Measurements from ENCODE around the gene CCL28. TPM values are rescaled to one million over a fixed set of nuclear protein-coding genes. Genes with fewer than 3 reads are reported as not detected.

Gene CCL28
- total and polyA plus RNA-seq, 9 of the 15 experiments (the other 6 are each of a cell fraction or from before 2014, with no cell fraction given): not detected

GRCh38 chr5:43335681-43336080 is 76.5 kb downstream of the CCL28 start (continued):
- TF ChIP-seq, protein P1, sequence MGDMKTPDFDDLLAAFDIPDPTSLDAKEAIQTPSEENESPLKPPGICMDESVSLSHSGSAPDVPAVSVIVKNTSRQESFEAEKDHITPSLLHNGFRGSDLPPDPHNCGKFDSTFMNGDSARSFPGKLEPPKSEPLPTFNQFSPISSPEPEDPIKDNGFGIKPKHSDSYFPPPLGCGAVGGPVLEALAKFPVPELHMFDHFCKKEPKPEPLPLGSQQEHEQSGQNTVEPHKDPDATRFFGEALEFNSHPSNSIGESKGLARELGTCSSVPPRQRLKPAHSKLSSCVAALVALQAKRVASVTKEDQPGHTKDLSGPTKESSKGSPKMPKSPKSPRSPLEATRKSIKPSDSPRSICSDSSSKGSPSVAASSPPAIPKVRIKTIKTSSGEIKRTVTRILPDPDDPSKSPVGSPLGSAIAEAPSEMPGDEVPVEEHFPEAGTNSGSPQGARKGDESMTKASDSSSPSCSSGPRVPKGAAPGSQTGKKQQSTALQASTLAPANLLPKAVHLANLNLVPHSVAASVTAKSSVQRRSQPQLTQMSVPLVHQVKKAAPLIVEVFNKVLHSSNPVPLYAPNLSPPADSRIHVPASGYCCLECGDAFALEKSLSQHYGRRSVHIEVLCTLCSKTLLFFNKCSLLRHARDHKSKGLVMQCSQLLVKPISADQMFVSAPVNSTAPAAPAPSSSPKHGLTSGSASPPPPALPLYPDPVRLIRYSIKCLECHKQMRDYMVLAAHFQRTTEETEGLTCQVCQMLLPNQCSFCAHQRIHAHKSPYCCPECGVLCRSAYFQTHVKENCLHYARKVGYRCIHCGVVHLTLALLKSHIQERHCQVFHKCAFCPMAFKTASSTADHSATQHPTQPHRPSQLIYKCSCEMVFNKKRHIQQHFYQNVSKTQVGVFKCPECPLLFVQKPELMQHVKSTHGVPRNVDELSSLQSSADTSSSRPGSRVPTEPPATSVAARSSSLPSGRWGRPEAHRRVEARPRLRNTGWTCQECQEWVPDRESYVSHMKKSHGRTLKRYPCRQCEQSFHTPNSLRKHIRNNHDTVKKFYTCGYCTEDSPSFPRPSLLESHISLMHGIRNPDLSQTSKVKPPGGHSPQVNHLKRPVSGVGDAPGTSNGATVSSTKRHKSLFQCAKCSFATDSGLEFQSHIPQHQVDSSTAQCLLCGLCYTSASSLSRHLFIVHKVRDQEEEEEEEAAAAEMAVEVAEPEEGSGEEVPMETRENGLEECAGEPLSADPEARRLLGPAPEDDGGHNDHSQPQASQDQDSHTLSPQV (IDR thresholded peaks at IDR 0.05): no peak
- TF ChIP-seq TCF7 (IDR thresholded peaks at IDR 0.05; ENCODE audit: borderline replicate concordance) (no peak), KDM1A (IDR thresholded peaks at IDR 0.05) (no peak), MTA3 (IDR thresholded peaks at IDR 0.05; ENCODE audit: borderline replicate concordance) (no peak), ZNF77 (CRISPR knock-in tag; IDR thresholded peaks at IDR 0.05) (no peak), SPI1 (IDR thresholded peaks at IDR 0.05; ENCODE audit: borderline replicate concordance, low read depth, low read length) (no peak)
- TF ChIP-seq, protein P2, sequence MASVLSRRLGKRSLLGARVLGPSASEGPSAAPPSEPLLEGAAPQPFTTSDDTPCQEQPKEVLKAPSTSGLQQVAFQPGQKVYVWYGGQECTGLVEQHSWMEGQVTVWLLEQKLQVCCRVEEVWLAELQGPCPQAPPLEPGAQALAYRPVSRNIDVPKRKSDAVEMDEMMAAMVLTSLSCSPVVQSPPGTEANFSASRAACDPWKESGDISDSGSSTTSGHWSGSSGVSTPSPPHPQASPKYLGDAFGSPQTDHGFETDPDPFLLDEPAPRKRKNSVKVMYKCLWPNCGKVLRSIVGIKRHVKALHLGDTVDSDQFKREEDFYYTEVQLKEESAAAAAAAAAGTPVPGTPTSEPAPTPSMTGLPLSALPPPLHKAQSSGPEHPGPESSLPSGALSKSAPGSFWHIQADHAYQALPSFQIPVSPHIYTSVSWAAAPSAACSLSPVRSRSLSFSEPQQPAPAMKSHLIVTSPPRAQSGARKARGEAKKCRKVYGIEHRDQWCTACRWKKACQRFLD (CRISPR knock-in tag; IDR thresholded peaks at IDR 0.05): no peak
